ENCODE results near the gene NUCKS1. TPM values are rescaled to one million over a fixed set of nuclear protein-coding genes. Genes with fewer than 3 reads are reported as not detected.

Gene NUCKS1
- polyA plus RNA-seq, 1 donor from 2014 or later: 134 TPM

- no peaks in the 10 kb centered on the region for H3K27me3 ChIP-seq (ENCODE audit: insufficient read depth, low read depth, low read length)
- no peak overlapping the region for H3K4me3 ChIP-seq (ENCODE audit: low read length)
- no peaks in the 10 kb centered on the region for H3K36me3 ChIP-seq (ENCODE audit: insufficient read depth, low read length)
- no peaks in the 10 kb centered on the region for H4K20me1 ChIP-seq (ENCODE audit: insufficient read depth)
- H3F3A ChIP-seq (ENCODE audit: insufficient read depth, low read length, poor library complexity, severe bottlenecking): no peaks in the 10 kb centered on the region
- TF ChIP-seq POLR2AphosphoS5 (IDR thresholded peaks at IDR 0.05) (no peak), EP300 (conservative IDR thresholded peaks at IDR 0.05; ENCODE audit: poor library complexity, severe bottlenecking) (no peak), REST (IDR thresholded peaks at IDR 0.05; ENCODE audit: borderline replicate concordance) (no peak), RAD21 (conservative IDR thresholded peaks at IDR 0.05) (no peak), MXI1 (conservative IDR thresholded peaks at IDR 0.05; ENCODE audit: poor library complexity, severe bottlenecking) (no peak), SMC3 (conservative IDR thresholded peaks at IDR 0.05; ENCODE audit: poor library complexity) (no peak), TAF1 (IDR thresholded peaks at IDR 0.05; ENCODE audit: low read depth) (no peak), EZH2 (IDR thresholded peaks at IDR 0.05; ENCODE audit: borderline replicate concordance, insufficient read depth, low read length, poor library complexity, severe bottlenecking) (no peak)
- TF ChIP-seq, protein P1, sequence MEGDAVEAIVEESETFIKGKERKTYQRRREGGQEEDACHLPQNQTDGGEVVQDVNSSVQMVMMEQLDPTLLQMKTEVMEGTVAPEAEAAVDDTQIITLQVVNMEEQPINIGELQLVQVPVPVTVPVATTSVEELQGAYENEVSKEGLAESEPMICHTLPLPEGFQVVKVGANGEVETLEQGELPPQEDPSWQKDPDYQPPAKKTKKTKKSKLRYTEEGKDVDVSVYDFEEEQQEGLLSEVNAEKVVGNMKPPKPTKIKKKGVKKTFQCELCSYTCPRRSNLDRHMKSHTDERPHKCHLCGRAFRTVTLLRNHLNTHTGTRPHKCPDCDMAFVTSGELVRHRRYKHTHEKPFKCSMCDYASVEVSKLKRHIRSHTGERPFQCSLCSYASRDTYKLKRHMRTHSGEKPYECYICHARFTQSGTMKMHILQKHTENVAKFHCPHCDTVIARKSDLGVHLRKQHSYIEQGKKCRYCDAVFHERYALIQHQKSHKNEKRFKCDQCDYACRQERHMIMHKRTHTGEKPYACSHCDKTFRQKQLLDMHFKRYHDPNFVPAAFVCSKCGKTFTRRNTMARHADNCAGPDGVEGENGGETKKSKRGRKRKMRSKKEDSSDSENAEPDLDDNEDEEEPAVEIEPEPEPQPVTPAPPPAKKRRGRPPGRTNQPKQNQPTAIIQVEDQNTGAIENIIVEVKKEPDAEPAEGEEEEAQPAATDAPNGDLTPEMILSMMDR (IDR thresholded peaks at IDR 0.05; ENCODE audit: poor library complexity, severe bottlenecking): no peak
- H3K9me2 ChIP-seq (ENCODE audit: insufficient read depth, low read length): no peaks in the 10 kb centered on the region
- H3K9ac ChIP-seq (ENCODE audit: low read length): no peak overlapping the region
- H3K4me2 ChIP-seq (ENCODE audit: low read length): no peak overlapping the region
- H2AFZ ChIP-seq (ENCODE audit: low read depth, low read length): no peak overlapping the region
- H3K27ac ChIP-seq (ENCODE audit: low read length): no peak overlapping the region
- H3K9me3 ChIP-seq (ENCODE audit: low read length): no peaks in the 10 kb centered on the region
- no peaks in the 10 kb centered on the region for H3K79me2 ChIP-seq (replicated peaks; ENCODE audit: insufficient read depth, low read length)
Measured at GRCh38 chr1:205756552-205756951, 6.6 kb upstream of the NUCKS1 start.

DNA sequence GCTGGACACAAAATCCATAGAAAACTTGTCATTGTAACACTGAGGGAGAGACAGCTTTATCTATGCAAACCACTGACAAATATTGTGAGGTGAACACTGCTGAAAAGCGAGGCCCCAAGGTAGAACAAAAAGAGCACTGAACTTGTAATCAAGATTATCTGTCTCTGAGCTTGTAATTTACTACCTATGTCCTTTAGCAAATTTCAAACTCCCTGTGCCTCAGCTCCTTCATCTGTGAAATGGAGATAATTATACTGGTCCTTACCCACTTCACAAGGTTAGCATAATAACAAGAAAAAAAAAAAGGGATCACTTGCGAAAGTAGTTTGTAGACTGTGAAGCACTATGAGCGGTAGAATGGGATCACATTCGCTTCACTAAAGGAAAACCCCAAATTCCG is 4.9 kb upstream of the NUCKS1 start:
- Histone ChIP-seq H3K36me3 (ENCODE audit: insufficient read depth, low read length) (no peaks in the 10 kb centered on the region), H2AFZ (ENCODE audit: low read depth, low read length) (no peak overlapping the region), H3F3A (ENCODE audit: insufficient read depth, low read length, poor library complexity, severe bottlenecking) (no peaks in the 10 kb centered on the region), H3K9ac (ENCODE audit: low read length) (no peak overlapping the region), H4K20me1 (ENCODE audit: insufficient read depth) (no peaks in the 10 kb centered on the region), H3K4me2 (ENCODE audit: low read length) (no peak overlapping the region), H3K9me3 (ENCODE audit: low read length) (no peaks in the 10 kb centered on the region), H3K4me3 (ENCODE audit: low read length) (no peak overlapping the region), H3K27me3 (ENCODE audit: insufficient read depth, low read depth, low read length) (no peaks in the 10 kb centered on the region), H3K27ac (ENCODE audit: low read length) (no peak overlapping the region), H3K79me2 (replicated peaks; ENCODE audit: insufficient read depth, low read length) (no peaks in the 10 kb centered on the region), H3K9me2 (ENCODE audit: insufficient read depth, low read length) (no peaks in the 10 kb centered on the region)
- TF ChIP-seq REST (IDR thresholded peaks at IDR 0.05; ENCODE audit: borderline replicate concordance): no peak
- TF ChIP-seq MXI1 (conservative IDR thresholded peaks at IDR 0.05; ENCODE audit: poor library complexity, severe bottlenecking): no peak
- TF ChIP-seq, protein P1 (IDR thresholded peaks at IDR 0.05; ENCODE audit: poor library complexity, severe bottlenecking): no peak
- TF ChIP-seq POLR2AphosphoS5 (IDR thresholded peaks at IDR 0.05): no peak
- TF ChIP-seq RAD21 (conservative IDR thresholded peaks at IDR 0.05): no peak
- no peak for TF ChIP-seq SMC3 (conservative IDR thresholded peaks at IDR 0.05; ENCODE audit: poor library complexity)
- TF ChIP-seq TAF1 (IDR thresholded peaks at IDR 0.05; ENCODE audit: low read depth): no peak
- no peak for TF ChIP-seq EZH2 (IDR thresholded peaks at IDR 0.05; ENCODE audit: borderline replicate concordance, insufficient read depth, low read length, poor library complexity, severe bottlenecking)
- TF ChIP-seq EP300 (conservative IDR thresholded peaks at IDR 0.05; ENCODE audit: poor library complexity, severe bottlenecking): no peak

Measured in neural cell (in vitro differentiated cells).